Right ventricle myocardium superior (tissue), 1 donor: ENCODE measurements around the gene A2ML1. TPM values are rescaled to one million over a fixed set of nuclear protein-coding genes. Genes with fewer than 3 reads are reported as not detected.
"Not testable (repeated sequence)": the region's sequence is repeated elsewhere in the genome, so short reads cannot be mapped to it uniquely, and the experiment has no call there.

Source experiments
- ATAC-seq: fragments of 200-7000 bp; cut with Tn5 transposase; one replicate; pipeline ENCODE4 v1.9.1; 2020; ENCODE audit warnings: mild to moderate bottlenecking; ENCODE audit not compliant: poor library complexity
- DNase-seq: peaks from one replicate; pipeline ENCODE4 v3.0.0-alpha.2; 2020
- intact Hi-C: fragments of 100-400 bp; cut with DNase I; formaldehyde crosslinking; loops from one replicate; pipeline ENCODE4 v1.11.2; 2022
- total RNA-seq: library from RNA; stranded (reverse); fragmentation: NEBNext Ultra II Directional; extraction: Animal tissue kit (Norgen Biotek cat#: 25700); gene quantifications from one replicate; pipeline ENCODE4 v1.2.1, GENCODE V29; 2021
- donor health status: DM: no; HTN: yes; CAD: no; lungs with severe emphysema.

A2ML1 gene
- total RNA-seq, 1 donor from 2014 or later: not detected

- DNase-seq (no peak), ATAC-seq (peak; percentile 91)
- intact Hi-C loops: loop anchor here (5.0 to 10.0 kb wide), 2 partner anchors 116 to 208 kb away; no protein-coding TSS in a partner anchor
Measured at GRCh38 chr12:8890313-8891085, 68.1 kb downstream of the A2ML1 start.

- DNase-seq: no peak
- no peak for ATAC-seq
- intact Hi-C loops: loop anchor here (5.0 to 10.0 kb wide), 2 partner anchors 117 to 210 kb away; no protein-coding TSS in a partner anchor
Measured at GRCh38 chr12:8891976-8892375, 69.6 kb downstream of the A2ML1 start.

- intact Hi-C loops: loop anchor here (5.0 to 10.0 kb wide), 2 partner anchors 120 to 212 kb away; no protein-coding TSS in a partner anchor
- no peak for ATAC-seq
Measured at GRCh38 chr12:8894378-8894777, 72.0 kb downstream of the A2ML1 start.

GRCh38 chr12:8894986-8895385 lies 72.6 kb downstream of the A2ML1 start:
- no peak for ATAC-seq
- no peak for DNase-seq
- intact Hi-C loops: loop anchor here (5.0 to 10.0 kb wide), 2 partner anchors 120 to 213 kb away; no protein-coding TSS in a partner anchor

More at GRCh38 chr12:8894378-8894777, 72.0 kb downstream of the A2ML1 start:
- DNase-seq: no peak

- ATAC-seq (no peak), DNase-seq (no peak)
- intact Hi-C loops: loop anchor here (10.0 kb wide), 1 partner anchor 122 kb away; no protein-coding TSS in a partner anchor
Measured at GRCh38 chr12:8897081-8897480, 74.7 kb downstream of the A2ML1 start.

GRCh38 chr12:8899830-8900229 lies 77.4 kb downstream of the A2ML1 start:
- DNase-seq (no peak), ATAC-seq (no peak)
- intact Hi-C loops: loop anchor here (10.0 kb wide), 1 partner anchor 125 kb away; no protein-coding TSS in a partner anchor

- intact Hi-C loops, ATAC-seq: not testable (repeated sequence)
Measured at GRCh38 chr12:8902703-8903102, 80.3 kb downstream of the A2ML1 start.

GRCh38 chr12:8903646-8904045 lies 81.2 kb downstream of the A2ML1 start:
- no peak for DNase-seq
- no peak for ATAC-seq
- intact Hi-C loops: no loop called here

More at GRCh38 chr12:8902703-8903102, 80.3 kb downstream of the A2ML1 start:
- not testable (repeated sequence) for DNase-seq

- intact Hi-C loops: no loop called here
- ATAC-seq (peak; percentile 76), DNase-seq (no peak)
Measured at GRCh38 chr12:8904665-8905064, 82.2 kb downstream of the A2ML1 start.

GRCh38 chr12:8905546-8905945 lies 83.1 kb downstream of the A2ML1 start:
- intact Hi-C loops: no loop called here
- peak; percentile 77 for ATAC-seq
- DNase-seq: no peak

GRCh38 chr12:8906266-8907180 lies 84.1 kb downstream of the A2ML1 start:
- no peak for ATAC-seq
- intact Hi-C loops: no loop called here
- DNase-seq: no peak

- ATAC-seq (no peak), DNase-seq (no peak)
- intact Hi-C loops: no loop called here
Measured at GRCh38 chr12:8907513-8907912, 85.1 kb downstream of the A2ML1 start.

- intact Hi-C loops: loop anchor here (10.0 kb wide), 1 partner anchor 135 kb away; no protein-coding TSS in a partner anchor
- ATAC-seq (no peak), DNase-seq (no peak)
Measured at GRCh38 chr12:8909752-8910151, 87.3 kb downstream of the A2ML1 start.

GRCh38 chr12:8911606-8912268 lies 89.3 kb downstream of the A2ML1 start:
- intact Hi-C loops: loop anchor here (10.0 kb wide), 1 partner anchor 133 kb away; no protein-coding TSS in a partner anchor
- DNase-seq (no peak), ATAC-seq (no peak)

- intact Hi-C loops: loop anchor here (10.0 kb wide), 1 partner anchor 132 kb away; no protein-coding TSS in a partner anchor
- DNase-seq: no peak
- ATAC-seq: peak; percentile 19
Measured at GRCh38 chr12:8912914-8913313, 90.5 kb downstream of the A2ML1 start.

- no peak for DNase-seq
- intact Hi-C loops: loop anchor here (10.0 kb wide), 1 partner anchor 131 kb away; no protein-coding TSS in a partner anchor
- no peak for ATAC-seq
Measured at GRCh38 chr12:8913702-8914032, 91.2 kb downstream of the A2ML1 start.

- DNase-seq (peak; percentile 89), ATAC-seq (peak; percentile 84)
- intact Hi-C loops: loop anchor here (10.0 kb wide), 1 partner anchor 131 kb away; no protein-coding TSS in a partner anchor
Measured at GRCh38 chr12:8914033-8914715, 91.8 kb downstream of the A2ML1 start, which contains the start of gene PHC1. Gene PHC1, plus strand, starts transcription at chr12:8914509. Its CDS starts 3,169 bp downstream, at chr12:8917678.
